ENCODE measurements around the gene PLA2G4D. TPM values are rescaled to one million over a fixed set of nuclear protein-coding genes. Genes with fewer than 3 reads are reported as not detected.
A peak's percentile ranks its signal among the peaks of the same experiment; 100 is the strongest.

The PLA2G4D gene
- total and polyA plus RNA-seq, 8 donors: 0.18 to 3.2 (median 2.0) TPM; not detected in 4

DNA sequence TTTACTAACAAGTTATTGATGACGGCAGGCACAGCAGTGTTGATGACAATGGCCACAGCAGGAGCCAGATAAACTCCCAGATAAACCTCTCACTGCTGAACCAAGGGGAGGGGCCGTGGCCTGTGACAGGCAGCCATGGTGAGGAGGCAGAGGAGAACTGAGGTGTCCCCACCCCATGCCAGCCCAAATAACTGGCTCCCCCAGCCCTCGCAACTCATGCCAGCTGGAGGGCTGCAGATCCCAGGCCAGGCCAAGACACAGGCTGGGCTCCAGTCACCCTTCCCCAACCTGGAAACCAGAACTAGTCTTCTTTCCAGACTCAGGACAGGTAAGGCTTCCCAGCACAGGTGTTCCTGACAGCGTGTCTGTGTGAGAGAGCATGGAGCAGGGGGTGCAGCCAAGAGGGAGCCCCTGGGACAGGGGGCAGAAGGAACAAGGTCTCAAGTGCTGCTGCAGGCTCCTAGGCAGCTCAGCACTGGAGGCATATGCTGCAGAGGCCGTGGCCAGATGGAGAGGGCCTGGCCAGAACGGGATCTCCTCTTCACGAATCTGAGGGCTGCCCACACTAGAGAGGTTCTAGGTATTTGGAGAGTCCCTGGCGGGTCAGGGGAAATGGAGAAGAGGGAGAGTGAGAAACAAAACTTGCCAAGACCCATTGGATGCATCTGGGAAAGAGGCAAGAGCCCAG lies 46.2 kb upstream of the PLA2G4D start:
- Histone ChIP-seq H3K4me3 (no peak overlapping the region), H3K4me1 (no peaks in the 10 kb centered on the region), H3K27ac (no peak overlapping the region), H3K9me3 (no peaks in the 10 kb centered on the region), H3K27me3 (no peaks in the 10 kb centered on the region), H3K36me3 (no peaks in the 10 kb centered on the region)
- no peak for DNase-seq
- TF ChIP-seq, protein P1, sequence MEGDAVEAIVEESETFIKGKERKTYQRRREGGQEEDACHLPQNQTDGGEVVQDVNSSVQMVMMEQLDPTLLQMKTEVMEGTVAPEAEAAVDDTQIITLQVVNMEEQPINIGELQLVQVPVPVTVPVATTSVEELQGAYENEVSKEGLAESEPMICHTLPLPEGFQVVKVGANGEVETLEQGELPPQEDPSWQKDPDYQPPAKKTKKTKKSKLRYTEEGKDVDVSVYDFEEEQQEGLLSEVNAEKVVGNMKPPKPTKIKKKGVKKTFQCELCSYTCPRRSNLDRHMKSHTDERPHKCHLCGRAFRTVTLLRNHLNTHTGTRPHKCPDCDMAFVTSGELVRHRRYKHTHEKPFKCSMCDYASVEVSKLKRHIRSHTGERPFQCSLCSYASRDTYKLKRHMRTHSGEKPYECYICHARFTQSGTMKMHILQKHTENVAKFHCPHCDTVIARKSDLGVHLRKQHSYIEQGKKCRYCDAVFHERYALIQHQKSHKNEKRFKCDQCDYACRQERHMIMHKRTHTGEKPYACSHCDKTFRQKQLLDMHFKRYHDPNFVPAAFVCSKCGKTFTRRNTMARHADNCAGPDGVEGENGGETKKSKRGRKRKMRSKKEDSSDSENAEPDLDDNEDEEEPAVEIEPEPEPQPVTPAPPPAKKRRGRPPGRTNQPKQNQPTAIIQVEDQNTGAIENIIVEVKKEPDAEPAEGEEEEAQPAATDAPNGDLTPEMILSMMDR (IDR thresholded peaks at IDR 0.05): no peak
- TF ChIP-seq EP300 (IDR thresholded peaks at IDR 0.05) (no peak), POLR2AphosphoS5 (IDR thresholded peaks at IDR 0.05) (no peak), POLR2A (IDR thresholded peaks at IDR 0.05) (no peak)
- 79 to 86% (median 82%) methylated on average over 8 of the region's 8 CpGs for WGBS, 5 donors
- intact Hi-C loops (cut with DNase I; ENCODE audit: low total_unique reads): no loop called here

DNA sequence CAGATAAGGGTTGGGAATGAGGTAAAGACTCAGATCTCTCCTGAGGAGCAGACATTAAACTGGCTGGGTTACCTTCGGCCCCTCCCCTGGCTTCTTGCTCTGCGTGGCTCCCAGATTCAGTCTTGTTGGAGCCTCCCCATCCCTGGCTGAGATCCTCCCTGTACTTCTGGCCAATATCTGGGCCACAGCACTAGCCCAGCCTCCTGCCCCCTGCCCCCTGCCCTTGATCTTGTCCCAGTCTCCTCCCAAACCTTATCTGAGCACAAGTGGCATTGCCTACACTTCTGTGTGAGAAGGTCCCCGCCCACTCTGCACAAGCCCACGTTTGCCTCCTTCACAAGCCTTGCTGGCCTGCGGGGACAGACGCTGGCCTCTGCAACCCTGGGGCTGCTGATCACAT lies 45.2 kb upstream of the PLA2G4D start:
- Histone ChIP-seq H3K9me3 (no peaks in the 10 kb centered on the region), H3K36me3 (no peaks in the 10 kb centered on the region), H3K4me1 (no peaks in the 10 kb centered on the region), H3K27ac (no peak overlapping the region), H3K4me3 (no peak overlapping the region), H3K27me3 (no peaks in the 10 kb centered on the region)
- peak in 1 of 2 donors; percentile 15 for DNase-seq
- TF ChIP-seq POLR2AphosphoS5 (IDR thresholded peaks at IDR 0.05): no peak
- no peak for TF ChIP-seq EP300 (IDR thresholded peaks at IDR 0.05)
- no peak for TF ChIP-seq POLR2A (IDR thresholded peaks at IDR 0.05)
- TF ChIP-seq, protein P1 (IDR thresholded peaks at IDR 0.05): no peak
- WGBS, 5 donors: 66 to 74% (median 72%) methylated on average over 6 of the region's 6 CpGs
- intact Hi-C loops (cut with DNase I; ENCODE audit: low total_unique reads): loop anchor here (5.0 kb wide), 1 partner anchor 72 kb away; no protein-coding TSS in a partner anchor

GRCh38 chr15:42138968-42139386 lies 44.6 kb upstream of the PLA2G4D start:
- Histone ChIP-seq H3K36me3 (no peaks in the 10 kb centered on the region), H3K9me3 (no peaks in the 10 kb centered on the region), H3K27ac (no peak overlapping the region), H3K4me1 (no peaks in the 10 kb centered on the region), H3K27me3 (no peaks in the 10 kb centered on the region), H3K4me3 (no peak overlapping the region)
- TF ChIP-seq POLR2A (IDR thresholded peaks at IDR 0.05) (no peak), EP300 (IDR thresholded peaks at IDR 0.05) (no peak), POLR2AphosphoS5 (IDR thresholded peaks at IDR 0.05) (peak in 1 of 3 donors; percentile 4)
- TF ChIP-seq, protein P1 (IDR thresholded peaks at IDR 0.05): no peak
- intact Hi-C loops (cut with DNase I; ENCODE audit: low total_unique reads): loop anchor here (5.0 kb wide), 1 partner anchor 72 kb away; no protein-coding TSS in a partner anchor
- DNase-seq: peak; percentile 45 to 56
- WGBS, 5 donors: 30 to 57% (median 45%) methylated on average over 3 of the region's 3 CpGs

GRCh38 chr15:42138411-42138810 lies 44.0 kb upstream of the PLA2G4D start:
- WGBS, 5 donors: 80 to 96% (median 94%) methylated on average over 4 of the region's 4 CpGs
- Histone ChIP-seq H3K9me3 (no peaks in the 10 kb centered on the region), H3K36me3 (no peaks in the 10 kb centered on the region), H3K27ac (no peak overlapping the region), H3K4me1 (no peaks in the 10 kb centered on the region), H3K27me3 (no peaks in the 10 kb centered on the region), H3K4me3 (no peak overlapping the region)
- TF ChIP-seq, protein P1 (IDR thresholded peaks at IDR 0.05): no peak
- no peak for TF ChIP-seq POLR2AphosphoS5 (IDR thresholded peaks at IDR 0.05)
- no peak for TF ChIP-seq EP300 (IDR thresholded peaks at IDR 0.05)
- peak; percentile 0 to 10 for DNase-seq
- intact Hi-C loops (cut with DNase I; ENCODE audit: low total_unique reads): loop anchor here (5.0 kb wide), 1 partner anchor 71 kb away; no protein-coding TSS in a partner anchor
